Endothelial cell of umbilical vein (primary cell): ENCODE results near the gene PACS1. TPM values are rescaled to one million over a fixed set of nuclear protein-coding genes. Genes with fewer than 3 reads are reported as not detected.

Experiments used
- BruUV-seq: library from RNA; stranded (reverse); fragments of 400-500 nt; replicated peaks from 2 replicates; lab custom pipeline; 2021; lab: Mats Ljungman, UMichigan
- CTCF ChIA-PET: fragments of 300-600, 350-600 bp; sonication (Branson Sonifier 250); formaldehyde crosslinking; loops from one replicate; lab custom pipeline; 2021; ENCODE audit warnings: antibody characterized with exemption, inconsistent platforms; lab: Charles Lee
- POLR2A ChIA-PET: fragments of 300-600, 350-600 bp; sonication (Branson Sonifier 250); formaldehyde crosslinking; loops from one replicate; lab custom pipeline; 2021; ENCODE audit warnings: antibody characterized with exemption, inconsistent platforms; lab: Charles Lee
- DNase-seq: peaks from one replicate; pipeline ENCODE4 v3.0.0-alpha.2; 2011; ENCODE audit warnings: low read depth, low spot score
- FAIRE-seq: peaks from 2 replicates; lab custom pipeline; 2011; peaks lifted over from hg19 to GRCh38; lab: Jason Lieb, UNC
- H2AFZ ChIP-seq: 2 replicates; pipeline ENCODE4 v1.6.0; 2012; ENCODE audit warnings: low read depth, low read length, control low read depth, inconsistent platforms
- H3K27ac ChIP-seq: 2 replicates; pipeline ENCODE4 v1.5.1; 2011; ENCODE audit warnings: low read depth, mild to moderate bottlenecking, control low read depth, low read length, moderate library complexity; ENCODE audit not compliant: insufficient read depth
- H3K27me3 ChIP-seq, 2 experiments: 2 replicates each; pipeline versions ENCODE4 v1.6.0 to v1.6.1; 2011; ENCODE audit warnings: low read length in 2 of 2, mixed read lengths in 1 of 2; ENCODE audit not compliant: control insufficient read depth in 2 of 2, insufficient read depth in 2 of 2
- H3K36me3 ChIP-seq, 2 experiments: 2 replicates in 1 of 2; 3 replicates in 1 of 2; pipeline ENCODE4 v1.5.1; 2011; ENCODE audit warnings: low read length in 2 of 2, mild to moderate bottlenecking in 1 of 2, moderate library complexity in 1 of 2; ENCODE audit not compliant: control insufficient read depth in 2 of 2, insufficient read depth in 2 of 2; ENCODE audit errors: extremely low read depth in 1 of 2
- H3K4me1 ChIP-seq: 3 replicates; pipeline ENCODE4 v1.5.1; 2011; ENCODE audit warnings: mild to moderate bottlenecking, low read length; ENCODE audit not compliant: control insufficient read depth, insufficient read depth; ENCODE audit errors: extremely low read depth
- H3K4me2 ChIP-seq: 2 replicates; pipeline ENCODE4 v1.6.1; 2011; ENCODE audit warnings: low read length, control low read depth, mixed read lengths; ENCODE audit not compliant: insufficient read depth
- H3K4me3 ChIP-seq, 3 experiments: fragments of 200-600 bp in 1 of 3; sonication (generic), shearing (Covaris generic) in 1 of 3; replicated peaks in 1 of 3; 2 replicates each; pipeline ENCODE4 v1.5.1; 2011 to 2016; ENCODE audit warnings: control low read depth in 3 of 3, low read length in 3 of 3, mild to moderate bottlenecking in 2 of 3, inconsistent platforms in 1 of 3, low read depth in 1 of 3, moderate library complexity in 1 of 3; ENCODE audit not compliant: insufficient read depth in 1 of 3
- H3K79me2 ChIP-seq: 2 replicates; pipeline ENCODE4 v1.6.0; 2012; ENCODE audit warnings: low read length, inconsistent platforms; ENCODE audit not compliant: control insufficient read depth, insufficient read depth
- H3K9ac ChIP-seq: replicated peaks from 2 replicates; pipeline ENCODE3; 2011; ENCODE audit warnings: low read length, control low read depth; ENCODE audit not compliant: insufficient read depth; ENCODE audit errors: extremely low read depth
- H3K9me1 ChIP-seq: replicated peaks from 3 replicates; pipeline ENCODE4 v1.6.0; 2011; ENCODE audit warnings: mild to moderate bottlenecking, low read length; ENCODE audit not compliant: control insufficient read depth, insufficient read depth; ENCODE audit errors: extremely low read depth
- H3K9me3 ChIP-seq: replicated peaks from 2 replicates; pipeline ENCODE4 v1.5.1; 2012; ENCODE audit warnings: low read length, inconsistent platforms; ENCODE audit not compliant: control insufficient read depth, insufficient read depth
- H4K20me1 ChIP-seq: replicated peaks from 2 replicates; pipeline ENCODE3; 2011; ENCODE audit warnings: mild to moderate bottlenecking, low read length; ENCODE audit not compliant: control insufficient read depth, insufficient read depth; ENCODE audit errors: extremely low read depth
- EZH2 ChIP-seq: IDR thresholded peaks from 2 replicates; pipeline ENCODE4 v1.6.1; 2012; ENCODE audit warnings: borderline replicate concordance, low read depth, mild to moderate bottlenecking, moderate library complexity, low read length, inconsistent platforms; ENCODE audit not compliant: severe bottlenecking
- FOS ChIP-seq: IDR thresholded peaks from 2 replicates; pipeline ENCODE4 v1.6.1; 2011; ENCODE audit warnings: mild to moderate bottlenecking, low read length, moderate library complexity, borderline replicate concordance; ENCODE audit not compliant: insufficient read depth
- GATA2 ChIP-seq: IDR thresholded peaks from 2 replicates; pipeline ENCODE4 v1.7.0; 2011; ENCODE audit warnings: low read depth, mild to moderate bottlenecking, moderate library complexity, mixed read lengths, low read length; ENCODE audit not compliant: insufficient read length, insufficient read depth
- JUN ChIP-seq: IDR thresholded peaks from 2 replicates; pipeline ENCODE4 v1.6.1; 2011; ENCODE audit warnings: borderline replicate concordance, low read depth; ENCODE audit not compliant: insufficient read length, insufficient read depth
- MAX ChIP-seq: IDR thresholded peaks from 2 replicates; pipeline ENCODE4 v1.6.1; 2011; ENCODE audit not compliant: insufficient read depth, insufficient read length
- MYC ChIP-seq: IDR thresholded peaks from one replicate; pipeline ENCODE4 v1.6.1; 2011; ENCODE audit warnings: mild to moderate bottlenecking, low read depth, low read length
- POLR2A ChIP-seq: IDR thresholded peaks from 2 replicates; pipeline ENCODE4 v1.6.1; 2012; ENCODE audit warnings: low read depth, mild to moderate bottlenecking, control low read depth, low read length
- POLR2AphosphoS5 ChIP-seq: IDR thresholded peaks from 2 replicates; pipeline ENCODE4 v1.6.1; 2012; ENCODE audit warnings: low read depth, mild to moderate bottlenecking, control low read depth, low read length, moderate library complexity; ENCODE audit not compliant: insufficient read depth
- dilution Hi-C: fragments of 300-500 bp; cut with MboI; formaldehyde crosslinking; loops from one replicate; pipeline ENCODE4 v1.15.0; 2019; ENCODE audit warnings: low sequenced_read_pairs; ENCODE audit not compliant: extremely low pct_ligation_motif_present
- intact Hi-C: fragments of 100-400 bp; cut with micrococcal nuclease; formaldehyde crosslinking; loops from one replicate; pipeline ENCODE4 v1.10.0; 2022
- polyA plus RNA-seq, 4 experiments: library from polyadenylated mRNA; depleted of rRNA in 3 of 4; stranded (reverse) in 3 of 4; unstranded in 1 of 4; fragments of >200 nt; gene quantifications; 2 replicates each; pipeline versions ENCODE4 v1.2.1 to v1.2.3, GENCODE V29; 2011 to 2012; ENCODE audit warnings: missing spikeins in 1 of 4
- total RNA-seq: library from RNA; stranded (reverse); gene quantifications from 2 replicates; pipeline ENCODE4 v1.2.3, GENCODE V29; 2021
- TF ChIP-seq, protein P1 (sequence below), 2 donors: IDR thresholded peaks; 1 replicate in 1 of 2; 2 replicates in 1 of 2; pipeline ENCODE4 v1.5.1; 2011; ENCODE audit warnings: low read length in 2 of 2, mild to moderate bottlenecking in 2 of 2, moderate library complexity in 2 of 2, control low read depth in 1 of 2, inconsistent platforms in 1 of 2, low read depth in 1 of 2; ENCODE audit not compliant: insufficient read depth in 1 of 2; ENCODE audit errors: extremely low read depth in 1 of 2

PACS1 gene
- total and polyA plus RNA-seq, 2 donors (not counting 3 experiments of a cell fraction or from before 2014, with no cell fraction given), result 26.4 to 64.4 TPM

DNA sequence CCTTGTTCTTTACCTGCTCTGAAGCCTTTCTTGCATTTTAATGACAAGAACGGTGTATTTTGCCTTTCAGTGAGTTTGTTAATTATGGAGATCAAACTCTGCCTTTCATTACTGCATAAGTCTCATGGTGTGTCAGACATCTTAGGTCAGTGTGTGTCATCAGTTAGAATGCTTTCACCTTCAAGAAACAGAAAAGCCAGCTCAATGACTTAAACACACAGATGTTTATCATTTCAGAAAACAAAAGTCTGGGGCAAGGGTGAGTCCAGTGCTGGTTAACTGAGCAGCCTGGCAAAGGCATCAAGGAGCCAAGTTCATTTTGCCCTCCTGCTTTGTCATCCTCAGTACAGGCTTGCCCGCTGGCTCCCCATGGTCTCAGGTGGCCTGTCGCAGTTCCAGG lies 54.5 kb downstream of the PACS1 start:
- Histone ChIP-seq H3K4me1 (peaks cover 27% of the 10 kb centered on the region), H3K4me2 (no peak overlapping the region), H3K9ac (no peak overlapping the region), H3K9me1 (no peaks in the 10 kb centered on the region), H3K9me3 (no peaks in the 10 kb centered on the region), H3K27me3 (no peaks in the 10 kb centered on the region), H4K20me1 (no peaks in the 10 kb centered on the region), H3K36me3 (no peaks in the 10 kb centered on the region), H3K4me3 (no peak overlapping the region), H2AFZ (no peak overlapping the region), H3K79me2 (peaks cover 13% of the 10 kb centered on the region), H3K27ac (no peak overlapping the region)
- intact Hi-C loops, result no loop called here
- TF ChIP-seq EZH2 (no peak), POLR2AphosphoS5 (no peak), MYC (no peak), GATA2 (peak; percentile 74), MAX (no peak), POLR2A (no peak), FOS (peak; percentile 20), JUN (no peak)
- TF ChIP-seq, protein P1, sequence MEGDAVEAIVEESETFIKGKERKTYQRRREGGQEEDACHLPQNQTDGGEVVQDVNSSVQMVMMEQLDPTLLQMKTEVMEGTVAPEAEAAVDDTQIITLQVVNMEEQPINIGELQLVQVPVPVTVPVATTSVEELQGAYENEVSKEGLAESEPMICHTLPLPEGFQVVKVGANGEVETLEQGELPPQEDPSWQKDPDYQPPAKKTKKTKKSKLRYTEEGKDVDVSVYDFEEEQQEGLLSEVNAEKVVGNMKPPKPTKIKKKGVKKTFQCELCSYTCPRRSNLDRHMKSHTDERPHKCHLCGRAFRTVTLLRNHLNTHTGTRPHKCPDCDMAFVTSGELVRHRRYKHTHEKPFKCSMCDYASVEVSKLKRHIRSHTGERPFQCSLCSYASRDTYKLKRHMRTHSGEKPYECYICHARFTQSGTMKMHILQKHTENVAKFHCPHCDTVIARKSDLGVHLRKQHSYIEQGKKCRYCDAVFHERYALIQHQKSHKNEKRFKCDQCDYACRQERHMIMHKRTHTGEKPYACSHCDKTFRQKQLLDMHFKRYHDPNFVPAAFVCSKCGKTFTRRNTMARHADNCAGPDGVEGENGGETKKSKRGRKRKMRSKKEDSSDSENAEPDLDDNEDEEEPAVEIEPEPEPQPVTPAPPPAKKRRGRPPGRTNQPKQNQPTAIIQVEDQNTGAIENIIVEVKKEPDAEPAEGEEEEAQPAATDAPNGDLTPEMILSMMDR (IDR thresholded peaks at IDR 0.05; ENCODE audit: extremely low read depth in 1 of 2, insufficient read depth in 1 of 2, low read depth in 1 of 2, low read length in 2 of 2), result no peak
- ChIA-PET POLR2A (no interaction called here), CTCF (interaction anchor here (0.7 to 1.8 kb wide), 2 partner anchors 26 to 57 kb away, joined by 3 read pairs; no protein-coding TSS in a partner anchor)
- no peak for DNase-seq
- BruUV-seq, result no TSS peak
- FAIRE-seq, result peak; percentile 57
- dilution Hi-C loops, result no loop called here
